T-helper 1 cell (primary cell): ENCODE measurements around the gene STRAP.
"Not testable (repeated sequence)": the region's sequence is repeated elsewhere in the genome, so short reads cannot be mapped to it uniquely, and the experiment has no call there.

ENCODE experiments used
- DNase-seq, 5 donors: peaks; one replicate each; pipeline ENCODE4 v3.0.0-alpha.2; 2012 to 2020

STRAP gene

GRCh38 chr12:15928870-15929571, 46.8 kb downstream of the STRAP start:
- DNase-seq, result no peak

GRCh38 chr12:15931590-15932053, 49.4 kb downstream of the STRAP start:
- DNase-seq, result no peak

- no peak for DNase-seq
Observed at GRCh38 chr12:15932327-15932726, 50.1 kb downstream of the STRAP start.

- DNase-seq, result no peak
Observed at GRCh38 chr12:15932971-15933370, 50.8 kb downstream of the STRAP start.

- DNase-seq, result no peak
Observed at GRCh38 chr12:15933751-15934150, 51.6 kb downstream of the STRAP start.

- DNase-seq, result no peak
Observed at GRCh38 chr12:15936751-15937150, 54.6 kb downstream of the STRAP start.

- no peak for DNase-seq
Observed at GRCh38 chr12:15937902-15938301, 55.7 kb downstream of the STRAP start.

GRCh38 chr12:15939111-15939510, 56.9 kb downstream of the STRAP start:
- no peak for DNase-seq

GRCh38 chr12:15942475-15942874, 60.3 kb downstream of the STRAP start:
- DNase-seq, result no peak

GRCh38 chr12:15943519-15943918, 61.3 kb downstream of the STRAP start:
- not testable (repeated sequence) for DNase-seq

GRCh38 chr12:15948461-15948860, 66.3 kb downstream of the STRAP start:
- DNase-seq, result not testable (repeated sequence)
